ENCODE data around the gene GALP. TPM values are rescaled to one million over a fixed set of nuclear protein-coding genes. Genes with fewer than 3 reads are reported as not detected.

Gene GALP
- total RNA-seq, 2 experiments from 2014 or later = not detected

Other genes with a start within 250 kb of the GALP start
- gene NLRP13, start 243.7 kb upstream of the GALP start, total RNA-seq = not detected
- not detected for gene NLRP8, start 228.2 kb upstream of the GALP start, total RNA-seq
- gene NLRP5, start 189.2 kb upstream of the GALP start, total RNA-seq = not detected
- gene ZNF787, start 54.7 kb upstream of the GALP start, total RNA-seq = 10 to 100 TPM; 34.2 to 35.6 TPM
- gene ZNF444, start 34.7 kb upstream of the GALP start, total RNA-seq = 10 to 100 TPM; 28.6 to 33.7 TPM
- not detected for gene ZSCAN5B, start 21.8 kb downstream of the GALP start, total RNA-seq
- not detected for gene ZSCAN5C, start 26.3 kb downstream of the GALP start, total RNA-seq
- 1 to 10 TPM; 1.5 to 2.5 TPM for gene EDDM13, start 96.7 kb downstream of the GALP start, total RNA-seq
- gene ZSCAN5A, start 138.8 kb downstream of the GALP start, total RNA-seq = 10 to 100 TPM; 10.6 to 15.8 TPM
- 1 to 10 TPM; 2.3 to 3.2 TPM for gene ZNF582, start 217.5 kb downstream of the GALP start, total RNA-seq
- 1 to 10 TPM; 4.7 to 5.2 TPM for gene ZNF583, start 228.3 kb downstream of the GALP start, total RNA-seq